GM21515 (cell line): Measurements from ENCODE around the gene GPR132.

ENCODE experiments used
- ATAC-seq: cut with Tn5 transposase; IDR thresholded peaks from one replicate; pipeline ENCODE4 v1.9.1; 2021; ENCODE audit not compliant: unreplicated experiment

The GPR132 gene

DNA sequence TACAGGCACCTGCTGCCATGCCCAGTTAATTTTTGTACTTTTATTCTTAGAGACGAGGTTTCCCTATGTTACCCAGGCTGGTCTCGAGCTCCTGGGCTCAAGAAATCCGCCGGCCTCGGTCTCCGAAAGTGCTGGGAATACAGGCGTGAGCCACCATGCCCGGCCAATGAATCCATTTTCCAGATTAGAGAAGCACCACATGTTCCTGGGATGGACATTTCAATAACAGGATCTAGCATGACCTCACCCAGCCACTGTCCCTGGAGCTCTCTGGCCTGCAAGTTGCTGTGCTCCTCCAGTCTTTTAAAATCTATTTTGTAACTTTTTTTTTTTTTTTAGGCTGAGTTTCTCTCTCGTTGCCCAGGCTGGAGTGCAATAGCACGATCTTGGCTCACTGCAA lies 2.2 kb downstream of the GPR132 start:
- ATAC-seq, result no peak

DNA sequence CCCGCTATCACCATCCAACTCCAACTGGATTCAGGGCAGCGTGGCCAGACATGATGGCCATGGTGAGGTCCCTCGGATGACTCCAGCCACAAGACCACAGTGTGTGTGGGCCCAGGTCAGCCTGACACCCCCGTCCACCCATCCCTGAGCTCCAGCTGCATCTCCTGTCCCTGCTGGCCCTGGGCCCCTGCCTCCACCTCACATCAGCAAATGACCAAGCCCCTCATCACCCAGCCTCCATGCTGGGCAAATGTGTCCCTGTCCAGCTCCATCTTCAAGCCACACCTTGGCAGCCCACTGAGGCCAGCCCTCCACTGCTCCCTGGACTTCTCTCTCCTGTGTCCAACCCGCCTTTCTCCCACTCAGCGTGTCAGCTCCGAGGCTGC lies 3.2 kb downstream of the GPR132 start:
- ATAC-seq, result no peak

GRCh38 chr14:105061428-105062047 lies 3.7 kb downstream of the GPR132 start:
- ATAC-seq, result no peak

DNA sequence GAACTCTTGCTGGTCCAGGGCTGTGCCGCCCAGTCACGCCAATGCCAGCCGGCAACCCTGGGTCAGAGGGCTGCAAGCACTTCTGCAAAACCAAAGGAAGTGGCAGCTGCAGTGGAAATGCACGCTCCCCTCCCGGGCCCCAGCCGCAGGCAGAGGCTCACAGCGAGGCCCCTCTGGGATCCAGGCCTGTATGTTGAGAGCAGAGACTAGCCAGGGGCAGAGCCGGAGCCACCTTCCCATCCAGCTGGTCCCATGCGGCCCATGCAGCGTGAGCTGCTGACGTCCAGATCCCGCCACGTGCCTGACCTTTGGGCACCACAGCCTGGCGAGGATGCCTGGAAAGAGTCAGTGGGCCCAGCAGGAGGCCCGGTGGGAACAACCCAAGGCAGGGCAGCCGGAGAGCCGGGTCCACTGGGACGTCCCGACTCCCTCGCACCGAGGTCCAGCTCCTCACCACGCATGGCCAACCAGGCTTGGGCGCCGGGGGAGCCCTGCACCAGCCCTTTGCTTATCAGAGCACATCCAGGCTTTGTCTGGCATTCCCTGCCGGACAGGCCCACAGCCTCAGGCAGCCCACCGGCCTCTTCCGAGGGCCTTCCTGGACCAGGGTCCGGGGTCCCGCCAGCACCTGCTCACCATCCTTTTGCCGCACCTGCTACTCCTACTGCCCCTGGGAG lies 4.3 kb downstream of the GPR132 start:
- no peak for ATAC-seq

- no peak for ATAC-seq
Measured at GRCh38 chr14:105059925-105060565, 5.2 kb downstream of the GPR132 start.

GRCh38 chr14:105059035-105059924 lies 6.0 kb downstream of the GPR132 start:
- ATAC-seq, result no peak

- no peak for ATAC-seq
Measured at GRCh38 chr14:105058521-105059034, 6.7 kb downstream of the GPR132 start.

DNA sequence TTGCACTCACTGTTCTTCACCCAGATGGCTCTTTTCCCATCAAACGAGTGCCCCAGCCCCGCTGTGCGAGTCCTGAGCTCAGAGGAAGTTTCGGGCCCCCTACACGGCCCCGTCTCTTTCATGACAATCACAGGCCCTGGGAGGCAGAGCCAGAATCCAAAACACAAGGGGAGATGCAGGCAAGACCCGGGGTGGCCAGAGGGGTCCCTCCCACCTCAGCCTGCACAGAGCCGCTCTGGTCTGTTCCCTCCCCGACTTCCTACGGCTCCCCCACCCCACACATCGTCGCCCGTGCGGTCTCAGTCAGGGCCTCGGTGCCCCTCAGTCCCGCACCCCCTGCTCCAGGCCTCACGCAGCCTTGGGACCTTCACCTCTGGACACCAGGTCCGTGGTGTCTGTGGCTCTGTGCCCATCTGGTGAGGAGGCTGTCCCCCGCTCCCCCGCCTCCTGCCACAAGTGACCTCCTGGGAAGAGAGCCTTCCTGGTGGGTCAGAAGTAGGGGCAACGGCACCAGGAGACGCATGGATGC lies 8.9 kb downstream of the GPR132 start:
- no peak for ATAC-seq

- ATAC-seq, result no peak
Measured at GRCh38 chr14:105055736-105056302, 9.4 kb downstream of the GPR132 start.

DNA sequence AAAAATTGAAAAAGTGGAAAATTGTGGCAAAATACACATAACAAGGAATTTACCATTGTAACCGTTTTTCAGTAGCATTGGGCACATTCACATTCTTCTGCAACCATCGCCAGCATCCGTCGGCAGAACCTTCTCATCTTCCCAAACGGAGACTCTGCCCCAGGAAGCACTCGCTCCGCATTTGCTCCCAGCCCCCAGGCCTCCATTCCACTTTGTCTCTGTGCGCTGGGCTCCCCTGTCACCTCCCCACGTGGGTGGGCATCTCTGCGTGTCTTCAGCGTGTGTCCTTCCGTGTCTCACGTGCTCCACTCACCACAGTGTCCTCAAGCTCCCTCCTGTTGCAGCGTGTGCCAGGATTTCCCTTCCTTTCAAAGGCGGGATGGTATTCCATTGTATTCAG lies 9.9 kb downstream of the GPR132 start:
- ATAC-seq, result no peak

DNA sequence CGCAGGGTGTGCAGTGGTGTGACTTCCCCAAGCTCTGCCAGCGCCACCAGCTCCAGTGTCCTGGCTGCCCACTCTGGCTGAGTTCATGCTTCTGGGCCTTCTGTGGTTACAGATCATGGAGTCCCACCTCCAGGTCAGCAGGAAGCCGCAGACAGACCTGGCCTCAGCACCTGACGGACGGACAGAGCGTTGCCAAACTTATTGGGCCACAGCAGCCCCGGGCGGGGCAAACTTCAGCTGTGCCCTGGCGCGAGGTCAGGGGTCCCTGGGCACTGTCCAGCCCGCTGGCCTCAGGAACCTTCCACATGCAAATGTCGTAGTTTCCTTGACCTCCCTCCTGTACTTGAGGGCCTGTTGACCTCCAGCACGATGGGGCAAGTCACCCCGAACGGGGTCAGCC lies 11.2 kb downstream of the GPR132 start:
- ATAC-seq, result no peak

- ATAC-seq, result no peak
Measured at GRCh38 chr14:105053421-105053820, 11.8 kb downstream of the GPR132 start.

DNA sequence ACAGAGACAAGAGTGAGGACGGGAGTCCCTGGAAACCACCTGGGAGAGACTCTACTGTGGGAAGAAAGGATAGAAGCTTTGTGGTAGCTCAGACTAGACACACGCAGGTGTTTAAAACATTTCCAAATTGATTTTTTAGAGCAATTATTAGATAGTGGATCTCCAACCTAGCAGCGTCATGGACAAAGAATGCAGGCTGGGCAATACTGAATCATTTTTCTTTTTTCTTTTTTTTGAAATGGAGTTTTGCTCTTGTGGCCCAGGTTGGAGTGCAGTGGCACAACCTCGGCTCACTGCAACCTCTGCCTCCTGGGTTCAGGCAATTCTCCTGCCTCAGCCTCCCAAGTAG lies 13.1 kb downstream of the GPR132 start:
- no peak for ATAC-seq

GRCh38 chr14:105051182-105052109 lies 13.8 kb downstream of the GPR132 start:
- ATAC-seq, result no peak

DNA sequence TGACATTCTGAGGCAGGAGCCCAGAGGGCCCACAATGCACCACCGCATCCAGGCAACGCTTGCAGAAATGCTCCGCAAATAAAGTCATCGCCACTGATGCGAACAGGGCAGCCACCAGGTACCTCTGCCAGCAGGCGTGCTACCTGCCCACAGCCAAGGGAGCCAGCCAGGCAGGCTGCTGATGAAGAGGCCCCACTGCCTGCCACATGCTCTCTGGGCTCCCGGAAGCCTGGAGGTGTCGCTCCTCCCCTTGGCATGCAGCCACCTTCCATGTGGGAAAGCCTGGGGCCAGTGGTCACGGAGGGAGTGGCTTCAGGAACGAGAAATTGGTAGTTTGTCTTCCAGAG lies 14.7 kb downstream of the GPR132 start:
- no peak for ATAC-seq

DNA sequence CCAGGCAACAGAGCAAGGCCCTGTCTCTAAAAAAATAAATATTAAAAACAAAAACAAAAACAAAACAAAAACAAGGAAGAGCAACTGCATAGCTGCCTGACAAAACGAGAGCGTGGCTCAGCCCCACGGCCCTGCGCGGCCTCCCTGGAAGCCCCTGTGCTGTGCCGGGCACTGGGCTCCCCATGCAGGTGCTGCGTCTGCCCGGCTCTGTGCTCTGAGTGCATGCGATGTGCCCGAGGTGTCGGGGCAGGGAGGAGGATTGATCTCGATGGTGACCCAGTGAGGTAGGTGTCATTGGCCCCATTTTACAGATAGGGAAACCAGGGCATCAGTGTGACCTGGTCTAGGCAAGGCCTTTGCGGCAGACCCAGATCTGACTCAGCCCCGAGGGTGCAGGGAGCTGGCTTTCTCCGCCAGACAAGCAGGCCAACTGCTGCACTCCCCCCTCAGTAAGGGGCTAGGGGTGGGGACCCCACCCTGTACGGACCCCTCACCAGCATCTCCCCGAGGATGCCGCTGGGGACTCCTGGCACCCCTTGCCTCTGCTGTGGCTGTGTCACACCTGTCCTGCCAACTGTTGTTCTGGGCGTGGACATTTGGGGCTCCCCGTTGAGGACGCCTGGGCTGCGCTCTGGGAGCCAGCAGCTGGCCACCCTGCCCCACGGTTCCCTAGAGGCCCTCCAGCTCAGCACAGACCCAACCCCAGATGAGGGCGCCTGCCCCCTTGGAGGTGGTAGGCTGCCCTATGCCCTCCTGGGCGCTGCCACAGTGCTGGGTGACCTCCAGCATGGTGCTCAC lies 15.3 kb downstream of the GPR132 start:
- ATAC-seq, result no peak

DNA sequence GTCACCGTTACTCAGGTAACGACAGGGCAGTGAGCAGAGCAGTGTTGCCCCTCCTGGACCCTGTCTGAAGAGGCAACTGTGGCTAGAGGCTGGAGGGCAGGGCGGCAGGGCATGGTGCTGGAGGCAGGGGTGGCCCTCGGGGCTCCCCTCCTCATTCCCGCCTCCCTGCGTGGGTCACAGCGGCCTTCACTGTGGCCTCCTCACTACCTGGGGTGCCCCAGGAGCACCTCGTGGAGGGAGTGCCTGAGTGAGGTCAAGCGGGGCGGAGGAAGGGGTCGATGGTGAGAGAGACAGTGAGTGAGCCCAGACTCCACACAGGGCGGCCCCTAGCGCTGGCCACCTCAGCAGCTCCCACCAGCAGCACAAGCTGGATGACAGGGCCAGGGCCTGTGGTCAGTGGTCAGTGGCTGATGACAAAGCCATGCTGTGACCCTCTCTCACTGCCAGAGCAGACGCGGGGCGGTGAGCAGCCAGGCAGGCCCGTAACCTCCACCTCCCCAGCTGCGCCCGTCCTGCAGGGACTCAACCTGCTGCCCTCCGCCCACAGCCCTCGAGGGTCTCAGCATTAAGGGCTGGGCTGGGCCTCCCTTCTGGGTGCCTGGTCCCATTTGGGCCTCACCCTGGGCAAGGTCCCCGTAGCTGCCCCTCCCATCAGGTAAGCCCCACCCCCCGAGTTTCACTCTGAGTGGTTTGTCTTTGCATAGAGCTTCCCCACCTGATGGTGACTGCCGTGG lies 17.8 kb downstream of the GPR132 start:
- no peak for ATAC-seq

GRCh38 chr14:105046891-105047282 lies 18.3 kb downstream of the GPR132 start:
- ATAC-seq, result no peak
